Left lobe of liver (tissue), 2 donors: ENCODE results near the gene CRIP1. TPM values are rescaled to one million over a fixed set of nuclear protein-coding genes. Genes with fewer than 3 reads are reported as not detected.
A peak's percentile ranks its signal among the peaks of the same experiment; 100 is the strongest.

Source experiments
- ATAC-seq: fragments of 200-7000 bp; cut with Tn5 transposase; one replicate; pipeline ENCODE4 v1.9.1; 2020; ENCODE audit warnings: mild to moderate bottlenecking, moderate library complexity
- DNase-seq: peaks from one replicate; pipeline ENCODE4 v3.0.0-alpha.2; 2020; ENCODE audit warnings: low spot score
- total RNA-seq: library from RNA; stranded (reverse); gene quantifications from one replicate; pipeline ENCODE4 v1.2.1, GENCODE V29; 2021
- donor health status: DM: no; HTN: no; CAD: no; lungs with moderate emphysema.
- donor health status: DM: no; HTN: yes; CAD: no.

Gene CRIP1
- 3.2 TPM for total RNA-seq

- DNase-seq (no peak), ATAC-seq (no peak)
Measured at GRCh38 chr14:105486163-105486973, at the start of gene CRIP1. CRIP1 (plus strand) TSS chr14:105486886; CDS start chr14:105487260, 374 bp downstream.

GRCh38 chr14:105436891-105437722, 49.6 kb upstream of the CRIP1 start:
- DNase-seq = no peak
- ATAC-seq = no peak

DNA sequence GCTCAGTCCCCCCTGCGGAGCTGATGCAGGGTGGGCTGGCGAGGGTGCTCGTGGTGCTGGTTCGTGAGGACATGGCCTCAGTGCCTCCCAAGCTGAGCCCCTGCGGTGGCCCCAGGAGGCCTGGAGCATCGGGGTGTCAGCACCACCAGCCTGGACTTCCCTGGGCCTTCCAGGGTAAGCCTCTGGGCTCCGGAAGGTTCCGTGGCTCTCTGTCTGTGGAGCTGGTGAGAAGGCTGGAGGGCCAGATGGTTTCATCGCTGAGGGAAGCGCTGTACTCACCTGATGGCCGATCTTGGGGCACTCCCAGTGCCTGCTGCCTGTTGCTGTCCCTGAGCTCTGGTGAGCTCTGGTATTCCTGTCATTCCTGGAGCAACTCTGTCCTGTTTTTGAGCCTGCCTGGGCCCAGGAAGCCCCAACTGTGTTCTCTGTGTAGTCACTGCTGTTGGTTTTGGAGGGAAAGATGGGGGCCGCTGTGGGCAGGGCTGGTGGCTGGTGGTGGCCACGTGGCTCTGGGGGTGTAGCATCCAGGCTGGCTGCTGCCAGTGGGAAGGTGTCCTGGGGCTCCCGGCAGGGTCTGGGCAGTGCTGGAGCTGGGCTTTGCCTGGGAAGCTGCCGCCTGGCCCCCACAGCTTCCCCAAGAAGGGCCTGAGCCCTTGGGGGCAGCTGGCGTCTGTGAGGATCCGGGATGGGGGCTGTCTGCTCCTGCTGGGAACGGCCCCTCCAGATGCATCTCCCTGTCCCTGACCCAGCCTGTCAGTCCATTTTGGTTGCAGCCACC, 48.8 kb upstream of the CRIP1 start:
- no peak for DNase-seq

DNA sequence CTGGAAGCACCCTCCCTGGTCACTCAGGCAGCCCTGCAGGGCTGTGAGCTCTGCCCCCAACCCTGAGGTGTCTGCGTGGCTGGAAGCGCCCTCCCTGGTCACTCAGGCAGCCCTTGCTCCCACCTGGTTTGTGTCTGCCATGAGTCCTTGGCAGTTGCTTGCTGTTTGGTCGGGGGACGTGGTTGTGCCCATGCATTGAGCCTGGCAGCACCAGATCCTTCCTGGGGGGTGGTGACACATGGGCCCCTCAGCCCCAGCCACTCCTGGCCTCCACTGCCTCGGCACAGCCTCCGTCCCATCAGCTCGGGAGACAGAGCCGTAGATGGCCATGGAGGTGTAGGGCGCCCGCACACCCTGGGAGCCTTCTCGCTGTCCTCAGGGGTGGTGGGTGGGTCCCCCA, 47.5 kb upstream of the CRIP1 start:
- DNase-seq = no peak
- ATAC-seq = no peak

More for the DNA sequence above, 48.8 kb upstream of the CRIP1 start:
- no peak for ATAC-seq

GRCh38 chr14:105439710-105440553, 46.8 kb upstream of the CRIP1 start:
- peak; percentile 81 for ATAC-seq
- DNase-seq = peak; percentile 66

GRCh38 chr14:105440554-105440900, 46.2 kb upstream of the CRIP1 start:
- ATAC-seq (no peak), DNase-seq (no peak)

GRCh38 chr14:105440992-105441391, 45.7 kb upstream of the CRIP1 start:
- ATAC-seq (no peak), DNase-seq (no peak)

- DNase-seq = no peak
- ATAC-seq = no peak
Measured at GRCh38 chr14:105442125-105442524, 44.6 kb upstream of the CRIP1 start.

- ATAC-seq = no peak
- DNase-seq = no peak
Measured at GRCh38 chr14:105442834-105443233, 43.9 kb upstream of the CRIP1 start.

DNA sequence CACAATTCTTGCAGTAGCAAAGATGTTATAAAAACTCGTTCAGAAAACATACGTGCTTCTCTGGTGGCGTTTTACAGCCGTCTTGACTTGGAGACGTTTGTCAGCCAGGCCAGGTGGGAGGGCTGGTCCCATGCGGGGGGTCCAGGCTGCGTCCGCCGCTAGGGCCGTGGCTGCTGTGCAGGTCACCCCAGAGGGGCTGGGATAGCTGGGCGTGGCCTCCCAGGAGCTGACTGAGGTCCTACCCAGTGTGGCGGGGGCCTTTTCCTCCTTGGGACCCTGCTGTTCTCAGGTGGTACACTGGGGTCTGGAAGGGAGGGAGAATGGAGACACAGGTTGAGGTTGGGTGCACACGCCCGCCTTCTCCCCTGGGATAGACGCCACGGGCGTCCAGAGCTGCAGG, 41.8 kb upstream of the CRIP1 start:
- no peak for ATAC-seq
- no peak for DNase-seq

DNA sequence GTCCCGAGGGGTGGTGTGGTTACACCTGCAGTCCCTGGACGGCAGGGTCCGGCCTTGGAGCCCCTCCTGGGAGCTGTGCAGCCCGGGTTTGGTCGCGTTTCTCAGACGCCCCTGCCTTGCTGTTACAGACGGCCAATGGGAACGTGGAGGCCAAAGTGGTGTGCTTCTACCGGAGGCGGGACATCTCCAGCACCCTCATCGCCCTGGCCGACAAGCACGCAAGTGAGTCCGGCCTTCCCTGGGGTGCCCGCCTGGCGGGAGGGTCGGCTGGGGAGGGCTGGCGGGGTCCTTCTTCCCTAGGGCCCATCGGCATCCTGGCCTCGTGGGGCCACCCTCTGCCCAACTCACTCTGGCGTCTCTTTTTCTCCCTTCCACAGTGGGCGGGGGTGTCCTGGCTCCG, 41.4 kb upstream of the CRIP1 start:
- no peak for ATAC-seq
- no peak for DNase-seq

DNA sequence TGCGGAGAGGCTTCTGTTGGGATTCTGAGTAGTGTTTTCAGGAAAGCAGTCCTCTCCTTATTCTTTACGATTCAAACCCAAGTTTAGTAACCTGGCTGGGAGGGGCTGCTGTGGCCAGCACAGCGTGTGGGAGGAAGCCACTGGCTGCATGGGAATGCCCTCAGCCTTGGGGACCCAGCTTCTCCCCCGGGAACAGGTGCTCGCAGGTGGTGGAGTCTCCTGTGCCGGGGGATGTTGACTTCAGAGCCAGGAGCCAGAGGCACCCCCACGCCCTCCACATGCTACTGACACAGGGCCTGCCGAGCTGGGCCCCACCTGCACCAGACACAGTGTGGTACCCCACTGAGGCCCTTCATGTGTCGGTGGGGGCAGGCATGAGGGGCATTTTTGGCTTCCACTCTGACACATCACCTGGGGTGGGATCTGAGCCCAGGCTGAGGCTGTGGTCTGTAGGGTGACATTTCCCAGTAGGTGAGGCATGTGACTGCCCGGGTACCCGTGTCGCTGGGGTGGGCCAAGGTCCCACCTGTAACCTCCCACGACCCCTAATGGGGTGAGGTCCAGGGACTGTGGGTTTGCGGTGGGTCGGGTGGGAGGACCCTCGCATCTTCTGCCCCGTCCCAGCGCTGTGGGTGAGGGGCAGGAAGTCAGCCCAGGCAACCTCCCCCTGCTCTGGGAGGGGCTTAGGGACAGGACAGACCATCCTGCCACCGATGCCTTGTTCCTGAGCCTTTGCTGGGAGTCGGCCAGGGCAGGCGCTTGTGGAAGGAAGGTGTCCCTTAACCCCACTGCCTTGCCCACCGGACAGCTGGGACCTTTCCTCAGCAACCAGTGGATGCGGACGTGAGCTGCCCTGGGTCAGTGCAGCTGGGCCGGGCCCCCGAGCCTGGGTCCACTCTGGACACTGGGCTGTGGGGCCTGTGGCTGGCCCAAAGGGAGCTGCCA, 40.5 kb upstream of the CRIP1 start:
- ATAC-seq (no peak), DNase-seq (no peak)

DNA sequence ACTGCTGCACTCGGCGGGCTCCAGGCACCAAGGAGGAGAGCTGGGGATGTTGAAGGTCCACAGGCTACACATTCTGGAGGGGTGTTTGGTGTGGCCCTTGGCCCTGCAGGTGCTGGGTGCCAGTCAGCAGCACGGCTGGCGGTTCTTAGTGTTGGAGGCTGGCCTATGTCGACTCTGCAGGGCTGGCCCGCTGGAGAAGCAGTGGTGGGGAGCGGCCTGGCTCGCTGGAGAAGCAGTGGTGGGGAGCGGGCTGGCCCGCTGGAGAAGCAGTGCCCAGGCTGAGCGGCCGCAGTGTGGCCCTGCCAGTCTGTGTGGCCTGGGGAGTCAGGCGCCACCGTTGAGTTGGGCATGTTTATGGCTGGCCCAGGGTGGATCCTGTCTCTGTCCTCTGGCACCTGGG, 39.7 kb upstream of the CRIP1 start:
- DNase-seq (no peak), ATAC-seq (no peak)

GRCh38 chr14:105447651-105448640, 38.7 kb upstream of the CRIP1 start:
- no peak for ATAC-seq
- DNase-seq = no peak

DNA sequence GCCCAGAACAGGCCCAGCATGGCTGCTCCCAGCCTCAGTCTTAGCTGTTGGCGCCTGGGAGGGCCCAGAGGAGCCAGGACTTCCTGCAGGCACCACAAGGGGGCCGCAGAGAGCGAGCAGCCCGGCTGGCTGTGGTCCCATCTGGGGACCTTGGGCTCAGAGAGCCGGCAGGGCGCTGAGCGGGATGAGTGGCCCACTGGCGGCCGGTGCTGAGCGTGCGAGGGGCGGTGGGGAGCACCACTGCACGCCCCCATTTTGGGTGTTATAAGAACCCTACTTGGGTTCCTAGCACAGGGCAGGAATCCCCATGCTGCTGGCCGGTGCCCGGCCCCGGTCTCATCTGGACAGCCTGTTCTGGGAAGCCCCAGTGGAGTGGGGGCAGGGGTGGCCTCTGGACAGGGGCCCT, 38.0 kb upstream of the CRIP1 start:
- ATAC-seq (peak; percentile 92), DNase-seq (peak; percentile 65)

- DNase-seq = no peak
- ATAC-seq = no peak
Measured at GRCh38 chr14:105449276-105450122, 37.2 kb upstream of the CRIP1 start.

DNA sequence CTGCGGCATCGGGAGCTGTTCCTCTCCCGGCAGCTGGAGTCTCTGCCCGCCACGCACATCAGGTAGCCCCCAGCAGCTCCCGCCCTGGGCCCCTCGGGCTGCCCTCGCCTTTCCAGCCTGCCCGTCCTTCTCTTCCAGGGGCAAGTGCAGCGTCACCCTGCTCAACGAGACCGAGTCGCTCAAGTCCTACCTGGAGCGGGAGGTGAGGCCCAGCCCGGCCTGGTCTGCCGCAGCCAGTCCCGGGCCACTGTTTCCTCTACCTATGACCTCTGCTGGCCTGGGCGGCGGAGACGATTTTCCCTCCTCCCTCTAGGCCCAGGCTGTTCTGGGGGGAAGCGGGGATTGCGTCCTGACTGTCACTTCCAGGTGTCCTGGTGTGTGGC, 36.6 kb upstream of the CRIP1 start:
- ATAC-seq (no peak), DNase-seq (no peak)
